OCI-LY1 (cell line): Measurements from ENCODE around the gene COL6A2.

Experiments used
- H2AFZ ChIP-seq: fragments of 200-600 bp; sonication (generic), shearing (Covaris generic); 2 replicates; pipeline ENCODE4 v1.6.0; 2014; ENCODE audit warnings: antibody characterized with exemption, mild to moderate bottlenecking, low read length
- H3F3A ChIP-seq: fragments of 200-600 bp; sonication (generic), shearing (Covaris generic); 2 replicates; pipeline ENCODE4 v1.6.0; 2014; ENCODE audit warnings: mild to moderate bottlenecking, antibody characterized with exemption, low read length, moderate library complexity; ENCODE audit not compliant: insufficient read depth
- H3K27ac ChIP-seq: fragments of 200-600 bp; sonication (generic); 2 replicates; pipeline ENCODE4 v1.5.1; 2014; ENCODE audit warnings: low read length, mixed run types, mild to moderate bottlenecking, low read depth; ENCODE audit not compliant: poor library complexity, severe bottlenecking
- H3K27me3 ChIP-seq: fragments of 200-600 bp; sonication (generic); 2 replicates; pipeline ENCODE4 v1.6.0; 2014; ENCODE audit warnings: antibody characterized with exemption, mild to moderate bottlenecking, low read length, moderate library complexity; ENCODE audit not compliant: insufficient read depth
- H3K36me3 ChIP-seq: fragments of 200-600 bp; sonication (generic); 2 replicates; pipeline ENCODE4 v1.6.1; 2014; ENCODE audit warnings: mild to moderate bottlenecking, antibody characterized with exemption, low read length, moderate library complexity, mixed read lengths; ENCODE audit not compliant: insufficient read depth
- H3K4me1 ChIP-seq: fragments of 200-600 bp; sonication (generic); 2 replicates; pipeline ENCODE4 v1.5.1; 2014; ENCODE audit warnings: mild to moderate bottlenecking, low read length, moderate library complexity; ENCODE audit not compliant: insufficient read depth, severe bottlenecking
- H3K4me2 ChIP-seq: fragments of 200-600 bp; sonication (generic), shearing (Covaris generic); 2 replicates; pipeline ENCODE4 v1.6.1; 2014; ENCODE audit warnings: low read length
- H3K4me3 ChIP-seq: fragments of 200-600 bp; sonication (generic); 2 replicates; pipeline ENCODE4 v1.5.1; 2014; ENCODE audit warnings: low read length, low read depth, mild to moderate bottlenecking, mixed read lengths; ENCODE audit not compliant: poor library complexity, severe bottlenecking
- H3K79me2 ChIP-seq: fragments of 200-600 bp; shearing (Covaris generic); 2 replicates; pipeline ENCODE4 v1.6.1; 2016; ENCODE audit warnings: mixed run types, low read length, mixed read lengths; ENCODE audit not compliant: insufficient read depth
- H3K9ac ChIP-seq: fragments of 200-600 bp; sonication (generic), shearing (Covaris generic); 2 replicates; pipeline ENCODE4 v1.6.1; 2014; ENCODE audit warnings: mild to moderate bottlenecking, low read length, mixed read lengths
- H3K9me2 ChIP-seq: fragments of 200-600 bp; sonication (generic), shearing (Covaris generic); 2 replicates; pipeline ENCODE4 v1.6.1; 2014; ENCODE audit warnings: low read depth, mild to moderate bottlenecking, low read length, mixed read lengths
- H3K9me3 ChIP-seq: fragments of 200-600 bp; shearing (Covaris generic); 2 replicates; pipeline ENCODE4 v1.6.1; 2014; ENCODE audit warnings: low read length, mixed read lengths
- H4K20me1 ChIP-seq: fragments of 200-600 bp; sonication (generic), shearing (Covaris generic); 2 replicates; pipeline ENCODE4 v1.6.0; 2016; ENCODE audit warnings: mild to moderate bottlenecking, low read length; ENCODE audit not compliant: insufficient read depth
- CTCF ChIP-seq: fragments of 200-600 bp; sonication (generic), shearing (Covaris generic); IDR thresholded peaks from 2 replicates; pipeline ENCODE4 v1.5.1; 2017; ENCODE audit warnings: mild to moderate bottlenecking, antibody characterized with exemption, low read length, moderate library complexity, mixed read lengths
- EZH2 ChIP-seq: fragments of 200-600 bp; sonication (generic), shearing (Covaris generic); IDR thresholded peaks from 2 replicates; pipeline ENCODE4 v1.8.0; 2017; ENCODE audit warnings: borderline replicate concordance, mixed run types, mild to moderate bottlenecking, antibody characterized with exemption, low read length, moderate library complexity, mixed read lengths

COL6A2 gene

GRCh38 chr21:46111857-46112724 is 14.2 kb downstream of the COL6A2 start:
- H3K36me3 ChIP-seq: no peaks in the 10 kb centered on the region; the same call in 1 of the 2 replicates
- no peak overlapping the region for H2AFZ ChIP-seq
- H3F3A ChIP-seq: no peaks in the 10 kb centered on the region
- H3K4me3 ChIP-seq: no peak overlapping the region
- no peak overlapping the region for H3K4me2 ChIP-seq
- peaks cover 5% of the 10 kb centered on the region; the same call in 1 of the 2 replicates for H3K27me3 ChIP-seq
- H3K27ac ChIP-seq: no peak overlapping the region
- TF ChIP-seq EZH2: no peak
- no peak for TF ChIP-seq CTCF
- H3K9me3 ChIP-seq: peaks cover 9% of the 10 kb centered on the region; the same call in 1 of the 2 replicates
- H3K9ac ChIP-seq: no peak overlapping the region
- no peaks in the 10 kb centered on the region for H3K9me2 ChIP-seq
- H3K79me2 ChIP-seq: no peaks in the 10 kb centered on the region
- no peaks in the 10 kb centered on the region for H4K20me1 ChIP-seq
- H3K4me1 ChIP-seq: no peaks in the 10 kb centered on the region

GRCh38 chr21:46112725-46113215 is 14.9 kb downstream of the COL6A2 start:
- H3K9ac ChIP-seq: no peak overlapping the region
- H4K20me1 ChIP-seq: no peaks in the 10 kb centered on the region
- no peaks in the 10 kb centered on the region for H3F3A ChIP-seq
- H3K9me2 ChIP-seq: no peaks in the 10 kb centered on the region
- TF ChIP-seq EZH2 (no peak), CTCF (no peak)
- H3K79me2 ChIP-seq: no peaks in the 10 kb centered on the region
- no peak overlapping the region for H3K4me2 ChIP-seq
- peaks cover 9% of the 10 kb centered on the region; the same call in 1 of the 2 replicates for H3K9me3 ChIP-seq
- H3K27ac ChIP-seq: no peak overlapping the region
- no peak overlapping the region for H3K4me3 ChIP-seq
- peaks cover 5% of the 10 kb centered on the region; the same call in 1 of the 2 replicates for H3K27me3 ChIP-seq
- H2AFZ ChIP-seq: no peak overlapping the region
- H3K4me1 ChIP-seq: no peaks in the 10 kb centered on the region
- no peaks in the 10 kb centered on the region; the same call in 1 of the 2 replicates for H3K36me3 ChIP-seq

GRCh38 chr21:46113497-46114176 is 15.7 kb downstream of the COL6A2 start:
- no peaks in the 10 kb centered on the region; the same call in 1 of the 2 replicates for H3K36me3 ChIP-seq
- H3F3A ChIP-seq: no peaks in the 10 kb centered on the region
- TF ChIP-seq CTCF: no peak
- TF ChIP-seq EZH2: no peak
- no peaks in the 10 kb centered on the region for H4K20me1 ChIP-seq
- no peaks in the 10 kb centered on the region for H3K4me1 ChIP-seq
- no peak overlapping the region for H3K9ac ChIP-seq
- peaks cover 3% of the 10 kb centered on the region; the same call in 1 of the 2 replicates for H3K9me3 ChIP-seq
- no peaks in the 10 kb centered on the region for H3K9me2 ChIP-seq
- H3K4me2 ChIP-seq: no peak overlapping the region
- H3K27me3 ChIP-seq: peaks cover 5% of the 10 kb centered on the region; the same call in 1 of the 2 replicates
- no peaks in the 10 kb centered on the region for H3K79me2 ChIP-seq
- H3K4me3 ChIP-seq: no peak overlapping the region
- no peak overlapping the region for H2AFZ ChIP-seq
- no peak overlapping the region for H3K27ac ChIP-seq
